Neural crest cell (in vitro differentiated cells): ENCODE data around the gene SERP1. TPM values are rescaled to one million over a fixed set of nuclear protein-coding genes. Genes with fewer than 3 reads are reported as not detected.

Experiments used
- DNase-seq: peaks from one replicate; pipeline ENCODE4 v3.0.0; 2021; ENCODE audit warnings: low read depth, mixed read lengths, low spot score
- H3K27ac Mint-ChIP-seq: one replicate; pipeline ENCODE4 v1.8.0; 2021; ENCODE audit warnings: mild to moderate bottlenecking, mixed read lengths; ENCODE audit not compliant: unreplicated experiment
- H3K27me3 Mint-ChIP-seq: 2 replicates; pipeline ENCODE4 v1.8.0; 2021; ENCODE audit warnings: low read depth, mild to moderate bottlenecking, mixed read lengths
- H3K36me3 Mint-ChIP-seq: 2 replicates; pipeline ENCODE4 v1.8.0; 2021; ENCODE audit warnings: low read depth, mild to moderate bottlenecking, mixed read lengths
- H3K4me1 Mint-ChIP-seq: 2 replicates; pipeline ENCODE4 v1.8.0; 2021; ENCODE audit warnings: mixed read lengths
- H3K4me3 Mint-ChIP-seq: one replicate; pipeline ENCODE4 v1.8.0; 2021; ENCODE audit warnings: mild to moderate bottlenecking, mixed read lengths
- H3K9me3 Mint-ChIP-seq: 2 replicates; pipeline ENCODE4 v1.8.0; 2021; ENCODE audit warnings: mixed read lengths
- total RNA-seq: library from RNA; stranded (reverse); gene quantifications from 2 replicates; pipeline ENCODE4 v1.2.1, GENCODE V29; 2021
- TF ChIP-seq, protein P1 (sequence below): fragments of 200-600 bp; sonication (generic); conservative IDR thresholded peaks from 2 replicates; pipeline ENCODE4 v1.5.0; 2021; ENCODE audit warnings: antibody characterized with exemption, mild to moderate bottlenecking

Gene SERP1
- total RNA-seq, 1 donor from 2014 or later, result 81.6 TPM

DNA sequence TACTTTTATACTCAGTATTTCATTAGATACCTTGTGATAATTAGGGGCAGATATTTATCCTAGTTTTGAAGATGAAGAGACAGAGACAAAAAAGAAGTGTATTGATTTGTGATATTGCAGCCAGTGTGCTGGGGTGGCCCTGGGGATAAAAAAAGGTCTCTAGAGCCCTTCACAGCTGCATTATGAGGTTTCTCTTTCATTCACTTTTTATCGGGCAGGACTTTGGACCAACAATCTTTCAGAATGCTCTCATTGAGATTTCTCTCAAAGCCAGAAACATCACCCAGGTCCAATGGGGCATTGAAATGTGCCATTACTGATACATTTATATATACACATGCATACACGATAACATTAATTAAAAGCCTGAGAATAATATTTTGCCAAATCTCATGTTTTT lies 36.3 kb upstream of the SERP1 start:
- H3K27me3 Mint-ChIP-seq, result no peaks in the 10 kb centered on the region
- no peaks in the 10 kb centered on the region for H3K4me1 Mint-ChIP-seq
- TF ChIP-seq, protein P1, sequence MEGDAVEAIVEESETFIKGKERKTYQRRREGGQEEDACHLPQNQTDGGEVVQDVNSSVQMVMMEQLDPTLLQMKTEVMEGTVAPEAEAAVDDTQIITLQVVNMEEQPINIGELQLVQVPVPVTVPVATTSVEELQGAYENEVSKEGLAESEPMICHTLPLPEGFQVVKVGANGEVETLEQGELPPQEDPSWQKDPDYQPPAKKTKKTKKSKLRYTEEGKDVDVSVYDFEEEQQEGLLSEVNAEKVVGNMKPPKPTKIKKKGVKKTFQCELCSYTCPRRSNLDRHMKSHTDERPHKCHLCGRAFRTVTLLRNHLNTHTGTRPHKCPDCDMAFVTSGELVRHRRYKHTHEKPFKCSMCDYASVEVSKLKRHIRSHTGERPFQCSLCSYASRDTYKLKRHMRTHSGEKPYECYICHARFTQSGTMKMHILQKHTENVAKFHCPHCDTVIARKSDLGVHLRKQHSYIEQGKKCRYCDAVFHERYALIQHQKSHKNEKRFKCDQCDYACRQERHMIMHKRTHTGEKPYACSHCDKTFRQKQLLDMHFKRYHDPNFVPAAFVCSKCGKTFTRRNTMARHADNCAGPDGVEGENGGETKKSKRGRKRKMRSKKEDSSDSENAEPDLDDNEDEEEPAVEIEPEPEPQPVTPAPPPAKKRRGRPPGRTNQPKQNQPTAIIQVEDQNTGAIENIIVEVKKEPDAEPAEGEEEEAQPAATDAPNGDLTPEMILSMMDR, result no peak

DNA sequence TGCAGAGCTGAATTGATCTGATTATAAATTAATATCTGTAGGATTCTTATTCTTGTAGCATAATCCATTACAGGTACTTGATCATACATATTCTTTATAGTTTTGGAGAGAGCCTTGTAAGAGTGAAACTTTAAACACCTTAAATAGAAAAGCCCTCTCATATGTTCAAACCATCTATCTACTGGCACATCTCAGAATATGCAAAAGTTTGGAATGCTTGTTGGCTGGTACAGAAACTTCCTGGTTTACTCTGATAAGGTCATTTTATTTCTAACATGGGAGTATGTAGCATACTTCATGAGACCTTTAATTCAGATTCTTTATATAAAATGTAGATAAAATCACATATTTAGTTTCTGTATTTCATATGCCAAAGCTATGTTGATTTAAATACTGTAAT lies 34.9 kb upstream of the SERP1 start:
- no peaks in the 10 kb centered on the region for H3K4me1 Mint-ChIP-seq
- H3K36me3 Mint-ChIP-seq, result peaks cover 7% of the 10 kb centered on the region
- H3K4me3 Mint-ChIP-seq, result no peak overlapping the region
- no peak for DNase-seq
- H3K9me3 Mint-ChIP-seq, result no peaks in the 10 kb centered on the region
- no peak overlapping the region for H3K27ac Mint-ChIP-seq
- no peaks in the 10 kb centered on the region for H3K27me3 Mint-ChIP-seq
- TF ChIP-seq, protein P1, result no peak

More for the DNA sequence above, 36.3 kb upstream of the SERP1 start:
- no peaks in the 10 kb centered on the region for H3K9me3 Mint-ChIP-seq
- H3K36me3 Mint-ChIP-seq, result peaks cover 4% of the 10 kb centered on the region
- H3K4me3 Mint-ChIP-seq, result no peak overlapping the region
- no peak for DNase-seq
- no peak overlapping the region for H3K27ac Mint-ChIP-seq

DNA sequence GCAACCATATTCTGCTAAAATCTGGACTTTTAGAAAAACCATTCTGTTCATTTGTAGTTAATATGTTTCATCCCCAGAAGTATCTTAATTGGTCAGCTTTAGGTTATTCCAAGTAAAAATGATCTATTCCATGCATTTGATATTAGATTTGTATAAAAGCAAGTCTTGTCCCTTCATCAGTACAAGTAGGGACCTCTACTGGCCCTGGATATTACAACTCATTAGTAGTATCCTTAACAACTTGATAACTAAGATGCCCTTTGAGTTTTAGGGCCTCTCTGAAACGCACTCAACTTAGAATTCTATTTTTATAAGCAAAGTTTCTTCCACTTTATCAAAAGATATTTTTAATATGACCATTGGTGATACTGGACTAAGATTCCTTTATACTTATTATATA lies 31.6 kb upstream of the SERP1 start:
- DNase-seq, result no peak
- Mint-ChIP-seq H3K27ac (no peak overlapping the region), H3K9me3 (no peaks in the 10 kb centered on the region), H3K27me3 (no peaks in the 10 kb centered on the region), H3K4me3 (no peak overlapping the region), H3K4me1 (no peaks in the 10 kb centered on the region), H3K36me3 (peaks cover 3% of the 10 kb centered on the region)
- TF ChIP-seq, protein P1, result no peak

DNA sequence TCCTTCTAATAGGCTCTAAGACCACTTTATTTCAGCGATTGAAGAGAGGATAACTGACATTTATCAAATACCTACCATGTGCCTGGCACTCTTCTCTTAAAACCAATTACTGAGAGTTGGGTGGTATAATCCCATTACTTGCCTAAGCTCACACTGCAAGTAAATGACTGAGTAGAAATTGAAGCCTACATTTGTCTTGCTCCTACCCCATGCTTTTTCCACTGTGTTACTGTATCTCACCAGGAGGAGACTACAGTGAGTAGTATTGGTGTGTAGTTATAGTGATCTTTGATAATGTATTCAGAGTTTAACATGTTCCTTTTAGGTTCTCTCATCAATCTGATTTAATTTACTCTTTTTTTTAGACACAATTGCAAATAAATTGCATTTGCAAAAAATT lies 21.0 kb upstream of the SERP1 start:
- no peak for DNase-seq
- peaks cover 13% of the 10 kb centered on the region for H3K36me3 Mint-ChIP-seq
- H3K9me3 Mint-ChIP-seq, result no peaks in the 10 kb centered on the region
- no peaks in the 10 kb centered on the region for H3K4me1 Mint-ChIP-seq
- TF ChIP-seq, protein P1, result no peak
- no peak overlapping the region for H3K4me3 Mint-ChIP-seq
- no peak overlapping the region for H3K27ac Mint-ChIP-seq
- H3K27me3 Mint-ChIP-seq, result no peaks in the 10 kb centered on the region

DNA sequence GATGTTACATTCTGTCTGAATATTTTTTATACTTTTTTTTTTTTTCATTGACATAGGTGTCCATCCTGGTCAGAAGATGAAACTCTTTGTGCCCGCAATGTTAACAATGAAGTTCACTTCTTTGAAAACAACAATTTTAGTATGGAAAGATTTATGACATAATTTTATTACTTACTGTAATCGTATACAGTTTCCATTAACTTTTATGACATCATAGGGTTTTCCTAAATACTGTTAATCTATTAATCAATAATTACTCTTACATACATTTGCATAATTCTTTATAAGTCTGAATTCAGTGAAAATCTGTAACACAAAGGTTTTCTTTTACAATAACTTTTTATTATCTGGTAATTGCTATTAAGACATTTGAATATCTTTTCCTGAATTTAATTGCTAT lies 17.9 kb upstream of the SERP1 start:
- H3K27ac Mint-ChIP-seq, result no peak overlapping the region
- H3K36me3 Mint-ChIP-seq, result peaks cover 9% of the 10 kb centered on the region
- no peak overlapping the region for H3K4me3 Mint-ChIP-seq
- TF ChIP-seq, protein P1, result no peak
- H3K4me1 Mint-ChIP-seq, result no peaks in the 10 kb centered on the region
- no peak for DNase-seq
- H3K9me3 Mint-ChIP-seq, result no peaks in the 10 kb centered on the region
- H3K27me3 Mint-ChIP-seq, result no peaks in the 10 kb centered on the region

DNA sequence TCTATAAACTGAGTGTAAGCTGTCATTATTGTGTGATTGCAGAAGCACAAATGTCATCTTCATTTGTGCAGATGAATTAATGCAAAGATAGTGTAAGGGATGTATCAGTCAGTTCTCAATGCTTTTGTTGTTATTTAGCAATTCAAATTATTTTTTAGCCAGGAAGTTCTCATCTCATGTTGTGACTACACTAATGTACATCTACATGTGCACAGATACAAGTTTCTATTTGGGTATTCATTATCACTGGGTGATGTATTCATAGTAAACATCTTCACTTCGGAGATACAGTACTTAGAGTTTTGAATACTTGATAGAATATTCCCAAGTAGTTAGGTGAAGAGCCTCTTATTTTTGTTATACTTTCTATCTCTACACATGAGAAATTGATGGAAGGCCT lies 11.4 kb upstream of the SERP1 start:
- DNase-seq, result no peak
- H3K4me1 Mint-ChIP-seq, result no peaks in the 10 kb centered on the region
- no peaks in the 10 kb centered on the region for H3K27me3 Mint-ChIP-seq
- no peak overlapping the region for H3K27ac Mint-ChIP-seq
- H3K36me3 Mint-ChIP-seq, result peaks cover 13% of the 10 kb centered on the region
- TF ChIP-seq, protein P1, result no peak
- no peaks in the 10 kb centered on the region for H3K9me3 Mint-ChIP-seq
- H3K4me3 Mint-ChIP-seq, result no peak overlapping the region
